ENCODE measurements around the gene SPEN.
A peak's percentile ranks its signal among the peaks of the same experiment; 100 is the strongest.
"Not testable (repeated sequence)": the region's sequence is repeated elsewhere in the genome, so short reads cannot be mapped to it uniquely, and the experiment has no call there.

Gene SPEN

GRCh38 chr1:15834406-15835204 lies 12.9 kb upstream of the SPEN start:
- peaks cover 3 to 5% of the 10 kb centered on the region in 2 donors for H3K9me3 ChIP-seq (replicated peaks in 1 of 2; ENCODE audit: control insufficient read depth in 2 of 2, insufficient read depth in 1 of 2, low read depth in 1 of 2, low read length in 2 of 2)
- peak; percentile 89 for DNase-seq (ENCODE audit: low spot score)
- H4K8ac ChIP-seq (ENCODE audit: low read depth, low read length), result no peak overlapping the region
- peak overlapping the region; percentile 100 for H3K18ac ChIP-seq (ENCODE audit: low read length)
- peak overlapping the region; percentile 98 for H4K91ac ChIP-seq (ENCODE audit: low read depth, low read length, poor library complexity)
- peak overlapping the region; percentile 92 for H3K9ac ChIP-seq (ENCODE audit: low read depth, low read length, poor library complexity)
- H2BK120ac ChIP-seq (ENCODE audit: low read depth, low read length), result peak overlapping the region; percentile 99
- peak overlapping the region; percentile 63 to 83 for H3K4me3 ChIP-seq (ENCODE audit: low read length in 2 of 2)
- H3K23ac ChIP-seq (ENCODE audit: low read depth, low read length, poor library complexity), result peak overlapping the region; percentile 97
- H3K79me1 ChIP-seq (ENCODE audit: low read depth, low read length), result peaks cover 3% of the 10 kb centered on the region
- peak overlapping the region; percentile 34 for H2BK15ac ChIP-seq (ENCODE audit: low read length)
- no peak overlapping the region for H2BK12ac ChIP-seq (ENCODE audit: low read length)
- peak overlapping the region; percentile 85 for H3K4ac ChIP-seq (ENCODE audit: low read length)
- WGBS, 2 donors (ENCODE audit: extremely low coverage in 2 of 2, insufficient read length in 2 of 2, insufficient replicate concordance in 1 of 2), result no CpG with 5 or more reads among the region's 77 CpGs
- peaks cover 0 to 2% of the 10 kb centered on the region in 2 donors for H3K36me3 ChIP-seq (replicated peaks in 1 of 2; ENCODE audit: control insufficient read depth in 2 of 2, insufficient read depth in 2 of 2, low read length in 2 of 2)
- peak overlapping the region; percentile 85 for H3K4me2 ChIP-seq (ENCODE audit: insufficient read depth, low read length, poor library complexity, severe bottlenecking)
- H3K27ac ChIP-seq (replicated peaks; ENCODE audit: low read length), result peak overlapping the region; percentile 99
- peaks cover 3 to 6% of the 10 kb centered on the region in 2 donors for H3K4me1 ChIP-seq (ENCODE audit: control insufficient read depth in 2 of 2, insufficient read depth in 1 of 2, low read depth in 1 of 2, low read length in 2 of 2)
- H3K27me3 ChIP-seq (ENCODE audit: control insufficient read depth in 3 of 3, insufficient read depth in 3 of 3, low read depth in 1 of 3, low read length in 3 of 3), result no peaks in the 10 kb centered on the region
- H2AK5ac ChIP-seq (ENCODE audit: low read depth, low read length), result peak overlapping the region; percentile 92
- peak overlapping the region; percentile 49 for H3K14ac ChIP-seq (ENCODE audit: low read length)
- peak overlapping the region; percentile 95 for H2BK5ac ChIP-seq (ENCODE audit: low read length)
- H2AFZ ChIP-seq (ENCODE audit: low read length), result peak overlapping the region; percentile 81

- Histone ChIP-seq H4K8ac (ENCODE audit: low read depth, low read length) (peak overlapping the region; percentile 53), H3K4me2 (ENCODE audit: insufficient read depth, low read length, poor library complexity, severe bottlenecking) (peak overlapping the region; percentile 79), H4K91ac (ENCODE audit: low read depth, low read length, poor library complexity) (peak overlapping the region; percentile 98), H2BK15ac (ENCODE audit: low read length) (peak overlapping the region; percentile 34), H3K4ac (ENCODE audit: low read length) (peak overlapping the region; percentile 28), H3K9me3 (replicated peaks in 1 of 2; ENCODE audit: control insufficient read depth in 2 of 2, insufficient read depth in 1 of 2, low read depth in 1 of 2, low read length in 2 of 2) (peaks cover 3 to 5% of the 10 kb centered on the region in 2 donors), H3K23ac (ENCODE audit: low read depth, low read length, poor library complexity) (peak overlapping the region; percentile 97), H2BK12ac (ENCODE audit: low read length) (no peak overlapping the region), H3K4me3 (ENCODE audit: low read length in 2 of 2) (peak overlapping the region; percentile 63 to 80), H3K9ac (ENCODE audit: low read depth, low read length, poor library complexity) (peak overlapping the region; percentile 78), H2BK5ac (ENCODE audit: low read length) (peak overlapping the region; percentile 95), H3K14ac (ENCODE audit: low read length) (peak overlapping the region; percentile 60), H2AFZ (ENCODE audit: low read length) (peak overlapping the region; percentile 81), H3K18ac (ENCODE audit: low read length) (peak overlapping the region; percentile 100), H2BK120ac (ENCODE audit: low read depth, low read length) (peak overlapping the region; percentile 99), H3K36me3 (replicated peaks in 1 of 2; ENCODE audit: control insufficient read depth in 2 of 2, insufficient read depth in 2 of 2, low read length in 2 of 2) (peaks cover 0 to 2% of the 10 kb centered on the region in 2 donors), H2AK5ac (ENCODE audit: low read depth, low read length) (peak overlapping the region; percentile 92), H3K27ac (replicated peaks; ENCODE audit: low read length) (peak overlapping the region; percentile 99), H3K79me1 (ENCODE audit: low read depth, low read length) (peaks cover 3% of the 10 kb centered on the region), H3K4me1 (ENCODE audit: control insufficient read depth in 2 of 2, insufficient read depth in 1 of 2, low read depth in 1 of 2, low read length in 2 of 2) (peaks cover 3 to 6% of the 10 kb centered on the region in 2 donors), H3K27me3 (ENCODE audit: control insufficient read depth in 3 of 3, insufficient read depth in 3 of 3, low read depth in 1 of 3, low read length in 3 of 3) (no peaks in the 10 kb centered on the region)
- no CpG with 5 or more reads among the region's 37 CpGs for WGBS, 2 donors (ENCODE audit: extremely low coverage in 2 of 2, insufficient read length in 2 of 2, insufficient replicate concordance in 1 of 2)
- no peak for DNase-seq (ENCODE audit: low spot score)
Measured at GRCh38 chr1:15835205-15835740, 12.2 kb upstream of the SPEN start.

GRCh38 chr1:15835741-15836510 lies 11.6 kb upstream of the SPEN start:
- H3K23ac ChIP-seq (ENCODE audit: low read depth, low read length, poor library complexity), result peak overlapping the region; percentile 97
- H3K18ac ChIP-seq (ENCODE audit: low read length), result peak overlapping the region; percentile 100
- H3K4ac ChIP-seq (ENCODE audit: low read length), result peak overlapping the region; percentile 90
- peak overlapping the region; percentile 99 for H3K27ac ChIP-seq (replicated peaks; ENCODE audit: low read length)
- H2BK15ac ChIP-seq (ENCODE audit: low read length), result peak overlapping the region; percentile 91
- no peak overlapping the region for H2BK12ac ChIP-seq (ENCODE audit: low read length)
- H3K27me3 ChIP-seq (ENCODE audit: control insufficient read depth in 3 of 3, insufficient read depth in 3 of 3, low read depth in 1 of 3, low read length in 3 of 3), result no peaks in the 10 kb centered on the region
- H3K9ac ChIP-seq (ENCODE audit: low read depth, low read length, poor library complexity), result peak overlapping the region; percentile 78
- peak overlapping the region; percentile 98 for H4K91ac ChIP-seq (ENCODE audit: low read depth, low read length, poor library complexity)
- H3K14ac ChIP-seq (ENCODE audit: low read length), result peak overlapping the region; percentile 60
- H3K79me1 ChIP-seq (ENCODE audit: low read depth, low read length), result peaks cover 3% of the 10 kb centered on the region
- peak; percentile 98 for DNase-seq (ENCODE audit: low spot score)
- no CpG with 5 or more reads among the region's 66 CpGs for WGBS, 2 donors (ENCODE audit: extremely low coverage in 2 of 2, insufficient read length in 2 of 2, insufficient replicate concordance in 1 of 2)
- H3K9me3 ChIP-seq (replicated peaks in 1 of 2; ENCODE audit: control insufficient read depth in 2 of 2, insufficient read depth in 1 of 2, low read depth in 1 of 2, low read length in 2 of 2), result peaks cover 3 to 5% of the 10 kb centered on the region in 2 donors
- H3K36me3 ChIP-seq (replicated peaks in 1 of 2; ENCODE audit: control insufficient read depth in 2 of 2, insufficient read depth in 2 of 2, low read length in 2 of 2), result peaks cover 0 to 2% of the 10 kb centered on the region in 2 donors
- peak overlapping the region; percentile 99 for H2BK120ac ChIP-seq (ENCODE audit: low read depth, low read length)
- peak overlapping the region; percentile 63 to 80 for H3K4me3 ChIP-seq (ENCODE audit: low read length in 2 of 2)
- H4K8ac ChIP-seq (ENCODE audit: low read depth, low read length), result no peak overlapping the region
- H2AK5ac ChIP-seq (ENCODE audit: low read depth, low read length), result peak overlapping the region; percentile 92
- peak overlapping the region; percentile 79 for H3K4me2 ChIP-seq (ENCODE audit: insufficient read depth, low read length, poor library complexity, severe bottlenecking)
- H3K4me1 ChIP-seq (ENCODE audit: control insufficient read depth in 2 of 2, insufficient read depth in 1 of 2, low read depth in 1 of 2, low read length in 2 of 2), result peaks cover 3 to 6% of the 10 kb centered on the region in 2 donors
- H2BK5ac ChIP-seq (ENCODE audit: low read length), result peak overlapping the region; percentile 95
- H2AFZ ChIP-seq (ENCODE audit: low read length), result peak overlapping the region; percentile 90

GRCh38 chr1:15836511-15836771 lies 11.1 kb upstream of the SPEN start:
- H2AK5ac ChIP-seq (ENCODE audit: low read depth, low read length), result peak overlapping the region; percentile 94
- H3K36me3 ChIP-seq (replicated peaks in 1 of 2; ENCODE audit: control insufficient read depth in 2 of 2, insufficient read depth in 2 of 2, low read length in 2 of 2); H3K9ac ChIP-seq (ENCODE audit: low read depth, low read length, poor library complexity); H3K4ac ChIP-seq (ENCODE audit: low read length); H3K14ac ChIP-seq (ENCODE audit: low read length); H4K8ac ChIP-seq (ENCODE audit: low read depth, low read length); H4K91ac ChIP-seq (ENCODE audit: low read depth, low read length, poor library complexity); H2AFZ ChIP-seq (ENCODE audit: low read length); H3K4me1 ChIP-seq (ENCODE audit: control insufficient read depth in 2 of 2, insufficient read depth in 1 of 2, low read depth in 1 of 2, low read length in 2 of 2); H2BK120ac ChIP-seq (ENCODE audit: low read depth, low read length); H3K27me3 ChIP-seq (ENCODE audit: control insufficient read depth in 3 of 3, insufficient read depth in 3 of 3, low read depth in 1 of 3, low read length in 3 of 3); H2BK5ac ChIP-seq (ENCODE audit: low read length); H2BK12ac ChIP-seq (ENCODE audit: low read length); DNase-seq (ENCODE audit: low spot score); H3K4me2 ChIP-seq (ENCODE audit: insufficient read depth, low read length, poor library complexity, severe bottlenecking); H3K79me1 ChIP-seq (ENCODE audit: low read depth, low read length); H3K9me3 ChIP-seq (replicated peaks in 1 of 2; ENCODE audit: control insufficient read depth in 2 of 2, insufficient read depth in 1 of 2, low read depth in 1 of 2, low read length in 2 of 2): not testable (repeated sequence)
- peak overlapping the region in 1 of 2 donors; percentile 41 for H3K4me3 ChIP-seq (ENCODE audit: low read length in 2 of 2)
- WGBS, 2 donors (ENCODE audit: extremely low coverage in 2 of 2, insufficient read length in 2 of 2, insufficient replicate concordance in 1 of 2), result no CpG with 5 or more reads among the region's 14 CpGs
- H3K18ac ChIP-seq (ENCODE audit: low read length), result peak overlapping the region; percentile 96
- H3K27ac ChIP-seq (replicated peaks; ENCODE audit: low read length), result peak overlapping the region; percentile 93
- peak overlapping the region; percentile 91 for H2BK15ac ChIP-seq (ENCODE audit: low read length)
- peak overlapping the region; percentile 97 for H3K23ac ChIP-seq (ENCODE audit: low read depth, low read length, poor library complexity)
